Measurements from ENCODE around the gene CDPF1. TPM values are rescaled to one million over a fixed set of nuclear protein-coding genes. Genes with fewer than 3 reads are reported as not detected.

Gene CDPF1
- total and polyA plus RNA-seq, 2 donors (not counting 3 experiments of a cell fraction or from before 2014, with no cell fraction given) = 9.7 to 9.9 TPM

- intact Hi-C loops (cut with micrococcal nuclease) = loop anchor here (5.0 kb wide), 2 partner anchors 47 to 302 kb away; partner anchors contain the start of gene CDPF1
- DNase-seq (ENCODE audit: low read depth, low spot score) (no peak), FAIRE-seq (no peak)
- Histone ChIP-seq H3K9me1 (replicated peaks; ENCODE audit: control insufficient read depth, extremely low read depth, insufficient read depth, low read length) (no peaks in the 10 kb centered on the region), H3K4me2 (ENCODE audit: insufficient read depth, low read length) (no peak overlapping the region), H3K4me1 (ENCODE audit: control insufficient read depth, extremely low read depth, insufficient read depth, low read length) (peaks cover 26% of the 10 kb centered on the region), H3K36me3 (ENCODE audit: control insufficient read depth in 2 of 2, extremely low read depth in 1 of 2, insufficient read depth in 2 of 2, low read length in 2 of 2) (peaks cover 0 to 16% of the 10 kb centered on the region in 2 experiments), H3K27me3 (ENCODE audit: control insufficient read depth in 2 of 2, insufficient read depth in 2 of 2, low read length in 2 of 2) (no peaks in the 10 kb centered on the region), H3K4me3 (replicated peaks in 1 of 3; ENCODE audit: insufficient read depth in 1 of 3, low read depth in 1 of 3, low read length in 3 of 3) (no peak overlapping the region), H3K9ac (replicated peaks; ENCODE audit: extremely low read depth, insufficient read depth, low read length) (no peak overlapping the region), H3K79me2 (ENCODE audit: control insufficient read depth, insufficient read depth, low read length) (peaks cover 65% of the 10 kb centered on the region), H2AFZ (ENCODE audit: low read depth, low read length) (no peak overlapping the region), H4K20me1 (replicated peaks; ENCODE audit: control insufficient read depth, extremely low read depth, insufficient read depth, low read length) (no peaks in the 10 kb centered on the region), H3K27ac (ENCODE audit: insufficient read depth, low read depth, low read length) (no peak overlapping the region), H3K9me3 (replicated peaks; ENCODE audit: control insufficient read depth, insufficient read depth, low read length) (no peaks in the 10 kb centered on the region)
- ChIA-PET CTCF (interaction anchor here (0.9 kb wide), 1 partner anchor 16 kb away, joined by 3 read pairs; no protein-coding TSS in a partner anchor), POLR2A (no interaction called here)
- no TSS peak for BruUV-seq (replicated peaks)
- dilution Hi-C loops (cut with MboI; ENCODE audit: extremely low pct_ligation_motif_present, low sequenced_read_pairs) = no loop called here
- TF ChIP-seq FOS (IDR thresholded peaks at IDR 0.05; ENCODE audit: borderline replicate concordance, insufficient read depth, low read length) (no peak), MYC (IDR thresholded peaks at IDR 0.05; ENCODE audit: low read depth, low read length) (no peak), GATA2 (IDR thresholded peaks at IDR 0.05; ENCODE audit: insufficient read depth, insufficient read length, low read depth, low read length) (no peak), POLR2AphosphoS5 (IDR thresholded peaks at IDR 0.05; ENCODE audit: insufficient read depth, low read depth, low read length) (no peak), CTCF (IDR thresholded peaks at IDR 0.05; ENCODE audit: extremely low read depth in 1 of 2, insufficient read depth in 1 of 2, low read depth in 1 of 2, low read length in 2 of 2) (no peak), JUN (IDR thresholded peaks at IDR 0.05; ENCODE audit: borderline replicate concordance, insufficient read depth, insufficient read length, low read depth) (no peak)
Observed at GRCh38 chr22:46299101-46299500, 49.0 kb upstream of the CDPF1 start.

Data from endothelial cell of umbilical vein (primary cell).